Duodenal mucosa (tissue), 2 donors: ENCODE data around the gene DDX28.

Source experiments
- H3K27ac ChIP-seq: one replicate; pipeline ENCODE4 v1.7.0; 2013; ENCODE audit warnings: low read depth, low read length
- H3K27me3 ChIP-seq, 2 donors: one replicate each; pipeline ENCODE4 v1.7.0; 2013; ENCODE audit warnings: low read length in 2 of 2, control low read depth in 1 of 2; ENCODE audit not compliant: insufficient read depth in 2 of 2, control insufficient read depth in 1 of 2
- H3K36me3 ChIP-seq, 2 donors: one replicate each; pipeline ENCODE4 v1.7.0; 2013; ENCODE audit warnings: low read length in 2 of 2, control low read depth in 1 of 2; ENCODE audit not compliant: insufficient read depth in 2 of 2, control insufficient read depth in 1 of 2
- H3K4me1 ChIP-seq, 2 donors: one replicate each; pipeline ENCODE4 v1.7.0; 2013; ENCODE audit warnings: low read length in 2 of 2, control low read depth in 1 of 2; ENCODE audit not compliant: insufficient read depth in 2 of 2, control insufficient read depth in 1 of 2
- H3K4me3 ChIP-seq, 2 donors: one replicate each; pipeline ENCODE4 v1.7.0; 2013; ENCODE audit warnings: low read length in 2 of 2, low read depth in 1 of 2
- H3K9ac ChIP-seq, 2 donors: one replicate each; pipeline ENCODE4 v1.7.0; 2013; ENCODE audit warnings: low read length in 2 of 2, low read depth in 1 of 2
- H3K9me3 ChIP-seq, 2 donors: one replicate each; pipeline ENCODE4 v1.7.0; 2013; ENCODE audit warnings: low read length in 2 of 2, control low read depth in 1 of 2; ENCODE audit not compliant: control insufficient read depth in 1 of 2

The DDX28 gene

GRCh38 chr16:68022728-68023537, at the start of gene DDX28, which contains the start of gene DUS2:
Gene DDX28, minus strand, starts transcription at chr16:68023232. Its CDS starts 30 bp downstream, at chr16:68023202.
Gene DUS2, plus strand, starts transcription at chr16:68023284. Its CDS starts 14,740 bp downstream, at chr16:68038024.
- Histone ChIP-seq H3K36me3 (peaks cover 0 to 8% of the 10 kb centered on the region in 2 donors), H3K9me3 (no peaks in the 10 kb centered on the region), H3K4me3 (peak within 1 kb of the TSS; percentile 95 to 97), H3K4me1 (peaks cover 14 to 27% of the 10 kb centered on the region in 2 donors), H3K27ac (peak within 1 kb of the TSS; percentile 80), H3K27me3 (no peaks in the 10 kb centered on the region), H3K9ac (peak within 1 kb of the TSS; percentile 87 to 95)

- peaks cover 26 to 53% of the 10 kb centered on the region in 2 donors for H3K36me3 ChIP-seq
- H3K27ac ChIP-seq: no peak overlapping the region
- H3K4me3 ChIP-seq: no peak overlapping the region
- H3K27me3 ChIP-seq: no peaks in the 10 kb centered on the region
- no peak overlapping the region for H3K9ac ChIP-seq
- H3K4me1 ChIP-seq: peaks cover 28 to 60% of the 10 kb centered on the region in 2 donors
- no peaks in the 10 kb centered on the region for H3K9me3 ChIP-seq
Observed at GRCh38 chr16:68072038-68072695, 49.1 kb upstream of the DDX28 start.

GRCh38 chr16:68071518-68071901, 48.5 kb upstream of the DDX28 start:
- Histone ChIP-seq H3K4me1 (peaks cover 28 to 60% of the 10 kb centered on the region in 2 donors), H3K36me3 (peaks cover 26 to 52% of the 10 kb centered on the region in 2 donors), H3K4me3 (no peak overlapping the region), H3K27me3 (no peaks in the 10 kb centered on the region), H3K9ac (no peak overlapping the region), H3K27ac (no peak overlapping the region), H3K9me3 (no peaks in the 10 kb centered on the region)

DNA sequence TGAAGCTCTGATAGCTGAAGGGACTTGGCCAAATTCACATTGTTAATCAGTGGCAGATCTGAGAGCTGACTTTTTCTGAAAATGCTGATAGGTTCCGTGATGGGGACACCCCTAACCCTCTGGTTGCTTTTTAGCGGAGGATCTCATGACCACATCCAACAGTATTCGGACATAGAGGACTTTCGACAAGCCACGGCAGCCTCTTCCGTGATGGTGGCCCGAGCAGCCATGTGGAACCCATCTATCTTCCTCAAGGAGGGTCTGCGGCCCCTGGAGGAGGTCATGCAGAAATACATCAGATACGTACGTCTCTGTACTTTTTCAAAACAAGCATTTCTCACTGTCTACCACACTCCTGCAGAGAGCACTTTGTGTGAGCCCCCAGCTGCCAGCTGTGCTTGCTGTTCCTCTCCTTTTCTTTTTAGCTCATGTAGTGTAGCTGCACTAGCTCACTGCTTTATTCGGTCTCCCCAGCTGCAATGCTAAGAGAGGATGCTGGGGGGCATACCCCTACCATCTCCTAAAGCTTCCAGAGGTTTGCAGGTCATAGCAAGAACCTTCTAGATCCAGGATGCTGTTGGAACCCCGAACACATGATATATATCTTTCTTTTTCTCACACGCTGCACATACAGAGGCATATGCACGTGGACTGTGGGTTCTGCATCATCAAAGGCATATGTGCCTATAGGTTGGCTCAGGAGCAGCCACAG, 47.9 kb upstream of the DDX28 start:
- H3K9ac ChIP-seq: no peak overlapping the region
- peaks cover 28 to 60% of the 10 kb centered on the region in 2 donors for H3K4me1 ChIP-seq
- no peaks in the 10 kb centered on the region for H3K27me3 ChIP-seq
- H3K9me3 ChIP-seq: no peaks in the 10 kb centered on the region
- no peak overlapping the region for H3K27ac ChIP-seq
- no peak overlapping the region for H3K4me3 ChIP-seq
- peaks cover 24 to 52% of the 10 kb centered on the region in 2 donors for H3K36me3 ChIP-seq

GRCh38 chr16:68070249-68070730, 47.3 kb upstream of the DDX28 start:
- Histone ChIP-seq H3K27me3 (no peaks in the 10 kb centered on the region), H3K36me3 (peaks cover 20 to 48% of the 10 kb centered on the region in 2 donors), H3K27ac (no peak overlapping the region), H3K4me3 (no peak overlapping the region), H3K9me3 (no peaks in the 10 kb centered on the region), H3K4me1 (peaks cover 28 to 54% of the 10 kb centered on the region in 2 donors), H3K9ac (no peak overlapping the region)

DNA sequence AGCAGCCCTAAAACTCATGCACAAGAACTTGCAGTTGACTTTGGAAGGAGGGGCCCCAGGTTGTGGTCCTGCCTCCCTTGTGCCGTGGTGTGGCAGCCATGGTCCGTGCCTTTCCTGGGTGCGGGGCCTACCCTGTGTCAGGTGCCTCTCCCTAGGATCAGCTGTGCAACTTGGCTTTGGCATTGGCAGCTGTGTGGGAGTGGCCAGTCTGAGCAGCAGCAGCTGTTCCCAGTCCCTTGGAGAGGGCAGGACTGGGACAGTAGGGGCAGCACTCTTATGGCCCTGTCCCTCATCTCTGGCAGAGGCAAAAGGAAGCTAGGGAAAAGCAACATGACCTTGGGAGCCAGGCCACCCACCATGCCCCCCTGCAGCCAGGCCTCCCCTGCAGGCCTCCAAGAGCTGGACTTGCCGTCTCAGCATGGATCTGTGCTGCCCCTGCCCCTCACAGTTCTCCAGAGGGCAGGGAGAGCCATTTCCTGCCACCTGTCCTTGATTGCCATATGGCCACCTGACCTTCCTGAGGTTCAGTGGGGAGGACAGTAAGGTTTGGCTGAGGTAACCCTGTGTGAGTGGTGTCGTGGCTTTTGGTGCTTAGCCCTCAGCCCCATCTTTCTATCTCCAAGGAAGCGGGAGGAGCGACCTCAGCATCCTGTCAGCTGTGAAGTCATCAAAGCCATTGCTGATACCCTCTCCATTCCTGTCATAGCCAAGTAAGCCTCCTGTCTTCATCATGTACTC, 46.6 kb upstream of the DDX28 start:
- Histone ChIP-seq H3K27ac (no peak overlapping the region), H3K4me1 (peaks cover 33 to 51% of the 10 kb centered on the region in 2 donors), H3K27me3 (no peaks in the 10 kb centered on the region), H3K9ac (no peak overlapping the region), H3K4me3 (no peak overlapping the region), H3K36me3 (peaks cover 20 to 43% of the 10 kb centered on the region in 2 donors), H3K9me3 (no peaks in the 10 kb centered on the region)

GRCh38 chr16:68068926-68069325, 45.9 kb upstream of the DDX28 start:
- Histone ChIP-seq H3K9me3 (no peaks in the 10 kb centered on the region), H3K36me3 (peaks cover 17 to 36% of the 10 kb centered on the region in 2 donors), H3K27ac (no peak overlapping the region), H3K4me1 (peaks cover 35 to 43% of the 10 kb centered on the region in 2 donors), H3K27me3 (no peaks in the 10 kb centered on the region), H3K4me3 (no peak overlapping the region), H3K9ac (no peak overlapping the region)

- H3K9me3 ChIP-seq: no peaks in the 10 kb centered on the region
- H3K27me3 ChIP-seq: no peaks in the 10 kb centered on the region
- H3K9ac ChIP-seq: no peak overlapping the region
- H3K36me3 ChIP-seq: peaks cover 11 to 22% of the 10 kb centered on the region in 2 donors
- H3K27ac ChIP-seq: no peak overlapping the region
- no peak overlapping the region for H3K4me3 ChIP-seq
- peaks cover 24 to 28% of the 10 kb centered on the region in 2 donors for H3K4me1 ChIP-seq
Observed at GRCh38 chr16:68066763-68067162, 43.7 kb upstream of the DDX28 start.

GRCh38 chr16:68065716-68066305, 42.8 kb upstream of the DDX28 start:
- H3K27ac ChIP-seq: no peak overlapping the region
- H3K9me3 ChIP-seq: no peaks in the 10 kb centered on the region
- H3K27me3 ChIP-seq: no peaks in the 10 kb centered on the region
- H3K36me3 ChIP-seq: peaks cover 6 to 13% of the 10 kb centered on the region in 2 donors
- peaks cover 24 to 25% of the 10 kb centered on the region in 2 donors for H3K4me1 ChIP-seq
- no peak overlapping the region for H3K4me3 ChIP-seq
- no peak overlapping the region for H3K9ac ChIP-seq
